GM12878 (cell line): ENCODE data around the gene TLE2. TPM values are rescaled to one million over a fixed set of nuclear protein-coding genes. Genes with fewer than 3 reads are reported as not detected.

ENCODE experiments used
- ATAC-seq: fragments of 200-7000 bp; cut with Tn5 transposase; 3 replicates; pipeline ENCODE4 v1.9.1; 2020; ENCODE audit warnings: mild to moderate bottlenecking, moderate library complexity
- BruUV-seq: library from RNA; stranded (reverse); fragments of 400-500 nt; replicated peaks from 2 replicates; lab custom pipeline; 2021; lab: Mats Ljungman, UMichigan
- CTCF ChIA-PET: fragments of 300-600 bp; sonication (Branson Sonifier 250); formaldehyde crosslinking; extraction: SDS; loops from one replicate; lab custom pipeline; 2021; ENCODE audit warnings: inconsistent platforms; lab: Yijun Ruan, JAX
- POLR2A ChIA-PET: fragments of 350-600 bp; formaldehyde crosslinking; extraction: SDS; loops from one replicate; lab custom pipeline; 2021; ENCODE audit warnings: inconsistent platforms; lab: Charles Lee
- RAD21 ChIA-PET: fragments of 300-600 bp; sonication (Branson Sonifier 250); formaldehyde crosslinking; loops from one replicate; lab custom pipeline; 2023; ENCODE audit warnings: antibody characterized with exemption; ENCODE audit not compliant: unreplicated experiment; lab: Charles Lee
- SMC1A ChIA-PET: fragments of 300-600 bp; sonication (Branson Sonifier 250); formaldehyde crosslinking; loops from one replicate; lab custom pipeline; 2023; ENCODE audit not compliant: unreplicated experiment, uncharacterized antibody; lab: Charles Lee
- DNase-seq: peaks from one replicate; pipeline ENCODE4 v3.0.0-alpha.2; 2011; ENCODE audit warnings: low read depth, low spot score
- FAIRE-seq: peaks from 3 replicates; lab custom pipeline; 2011; peaks lifted over from hg19 to GRCh38; lab: Jason Lieb, UNC
- H2AFZ ChIP-seq: 2 replicates; pipeline ENCODE4 v1.6.0; 2011; ENCODE audit warnings: low read depth, low read length, control low read depth; ENCODE audit not compliant: control insufficient read depth
- H3K27ac ChIP-seq: 2 replicates; pipeline ENCODE4 v1.5.1; 2011; ENCODE audit warnings: control low read depth; ENCODE audit not compliant: control insufficient read depth, insufficient read depth
- H3K27me3 ChIP-seq, 2 experiments: replicated peaks in 1 of 2; 2 replicates each; pipeline versions ENCODE4 v1.6.0 to v1.6.1; 2011; ENCODE audit warnings: low read length in 1 of 2; ENCODE audit not compliant: control insufficient read depth in 2 of 2, insufficient read depth in 2 of 2
- H3K36me3 ChIP-seq, 2 experiments: 2 replicates each; pipeline ENCODE4 v1.5.1; 2011; ENCODE audit warnings: low read length in 1 of 2; ENCODE audit not compliant: control insufficient read depth in 2 of 2, insufficient read depth in 2 of 2
- H3K4me1 ChIP-seq: 2 replicates; pipeline ENCODE4 v1.6.1; 2011; ENCODE audit warnings: mild to moderate bottlenecking, low read length, moderate library complexity, mixed read lengths; ENCODE audit not compliant: control insufficient read depth, insufficient read depth
- H3K4me2 ChIP-seq: 2 replicates; pipeline ENCODE4 v1.6.0; 2011; ENCODE audit warnings: control low read depth; ENCODE audit not compliant: control insufficient read depth, insufficient read depth
- H3K4me3 ChIP-seq: fragments of 200-600 bp; sonication (generic); 2 replicates; pipeline ENCODE4 v1.5.1; 2016
- H3K79me2 ChIP-seq: 2 replicates; pipeline ENCODE4 v1.6.0; 2011; ENCODE audit warnings: low read length; ENCODE audit not compliant: control insufficient read depth, insufficient read depth
- H3K9ac ChIP-seq: 2 replicates; pipeline ENCODE4 v1.8.0; 2011; ENCODE audit warnings: low read length, control low read depth, mixed read lengths; ENCODE audit not compliant: control insufficient read depth, insufficient read depth
- H3K9me3 ChIP-seq: replicated peaks from 3 replicates; pipeline ENCODE4 v1.5.1; 2011; ENCODE audit warnings: mild to moderate bottlenecking, low read length; ENCODE audit not compliant: control insufficient read depth, insufficient read depth
- H4K20me1 ChIP-seq: 2 replicates; pipeline ENCODE4 v1.6.0; 2011; ENCODE audit not compliant: control insufficient read depth, insufficient read depth
- ATF3 ChIP-seq: IDR thresholded peaks from 2 replicates; pipeline ENCODE4 v1.6.1; 2011; ENCODE audit warnings: low read depth, mild to moderate bottlenecking, low read length, moderate library complexity, borderline replicate concordance; ENCODE audit errors: extremely low read depth
- ATF7 ChIP-seq: fragments of 450-650 bp; IDR thresholded peaks from 2 replicates; pipeline ENCODE4 v1.6.1; 2016; ENCODE audit warnings: low read depth, mild to moderate bottlenecking
- CEBPB ChIP-seq, 2 experiments: fragments of 150-350 bp in 1 of 2; IDR thresholded peaks; 2 replicates each; pipeline ENCODE4 v1.6.1; 2012 to 2014; ENCODE audit warnings: low read depth in 2 of 2, low read length in 2 of 2, borderline replicate concordance in 1 of 2, inconsistent platforms in 1 of 2
- JUND ChIP-seq: IDR thresholded peaks from 2 replicates; pipeline ENCODE4 v1.6.1; 2012; ENCODE audit warnings: low read depth, mild to moderate bottlenecking, low read length, improper control_type of control experiment, moderate library complexity
- NFYA ChIP-seq: IDR thresholded peaks from 2 replicates; pipeline ENCODE4 v1.6.1; 2011; ENCODE audit warnings: low read depth, mild to moderate bottlenecking, low read length, improper control_type of control experiment, borderline replicate concordance
- NFYB ChIP-seq: IDR thresholded peaks from 2 replicates; pipeline ENCODE4 v1.6.1; 2011; ENCODE audit warnings: low read depth, mild to moderate bottlenecking, low read length, improper control_type of control experiment, moderate library complexity; ENCODE audit not compliant: insufficient read depth
- POLR2AphosphoS5 ChIP-seq: IDR thresholded peaks from 2 replicates; pipeline ENCODE4 v1.6.1; 2011; ENCODE audit warnings: mild to moderate bottlenecking, low read length, inconsistent platforms
- PRDM15 ChIP-seq: fragments of 450-650 bp; formaldehyde crosslinking; IDR thresholded peaks from 2 replicates; pipeline ENCODE4 v1.4.0; 2020; ENCODE audit warnings: mild to moderate bottlenecking, moderate library complexity
- SIN3A ChIP-seq: IDR thresholded peaks from 2 replicates; pipeline ENCODE4 v1.6.1; 2012; ENCODE audit warnings: low read depth, low read length, improper control_type of control experiment
- USF1 ChIP-seq: IDR thresholded peaks from 2 replicates; pipeline ENCODE4 v1.6.1; 2011; ENCODE audit warnings: borderline replicate concordance, low read depth, mild to moderate bottlenecking, moderate library complexity, mixed read lengths, low read length; ENCODE audit not compliant: insufficient read depth; ENCODE audit errors: extremely low read length
- ZNF24 ChIP-seq: fragments of 450-650 bp; IDR thresholded peaks from 2 replicates; pipeline ENCODE4 v1.6.1; 2017; ENCODE audit warnings: antibody characterized with exemption, mild to moderate bottlenecking
- ZNF622 ChIP-seq: fragments of 450-650 bp; IDR thresholded peaks from 2 replicates; pipeline ENCODE4 v1.6.1; 2017; ENCODE audit warnings: mild to moderate bottlenecking, inconsistent platforms
- WGBS: methylation state at CpG from one replicate; pipeline ENCODE4 v1.1.6; 2016; ENCODE audit warnings: low lambda C conversion rate; ENCODE audit not compliant: insufficient replicate concordance, insufficient coverage; ENCODE audit errors: missing lambda C conversion rate; 5-methylcytosine and 5-hydroxymethylcytosine counted together
- in situ Hi-C: fragments of 300-500 bp; cut with MboI; formaldehyde crosslinking; loops from 9 replicates; pipeline ENCODE4 v1.14.3; 2018; ENCODE audit warnings: mixed read lengths
- intact Hi-C: fragments of 100-400 bp; cut with micrococcal nuclease; formaldehyde crosslinking; loops from one replicate; pipeline ENCODE4 v1.14.2; 2022; ENCODE audit not compliant: unreplicated experiment
- polyA plus RNA-seq, 11 experiments: library from polyadenylated mRNA; depleted of rRNA in 4 of 11; unstranded in 6 of 11; stranded (reverse) in 5 of 11; fragments of >200 nt; fragmentation: Nextera tagmentation in 4 of 11; fragmentation: Illumina TruSeq in 1 of 11; extraction: Ambion mirVana in 4 of 11; extraction: Trizol in 1 of 11; gene quantifications; 1 replicate in 1 of 11; 2 replicates in 10 of 11; pipeline versions ENCODE4 v1.2.1 to v1.2.3, GENCODE V29; 2011 to 2016; ENCODE audit warnings: inconsistent platforms in 2 of 11, missing spikeins in 2 of 11, low read depth in 1 of 11
- total RNA-seq, 4 experiments: library from RNA; depleted of rRNA in 3 of 4; stranded (reverse); fragments of >200 nt in 3 of 4; fragmentation: Illumina TruSeq in 1 of 4; extraction: Trizol in 1 of 4; gene quantifications; 2 replicates each; pipeline versions ENCODE4 v1.2.1 to v1.2.3, GENCODE V29; 2013 to 2021

TLE2 gene
- total and polyA plus RNA-seq, 10 of the 15 experiments (the other 5 are each of a cell fraction or from before 2014, with no cell fraction given), result 0.05 to 0.21 (median 0.11) TPM; not detected in 5

GRCh38 chr19:3061182-3062161, 32.4 kb upstream of the TLE2 start (continued):
- TF ChIP-seq PRDM15 (CRISPR knock-in tag) (no peak), ATF7 (0 out of 2 replicates have a peak, but pooled peaks have one; percentile 29)

- RAD21 ChIA-PET, result interaction anchor here (0.6 to 3.0 kb wide), 3 partner anchors 13 to 105 kb away, joined by 3 to 13 read pairs (median 6); no protein-coding TSS in a partner anchor
- 0% methylated on average over 4 of the region's 4 CpGs for WGBS
- SMC1A ChIA-PET, result interaction anchor here (1.3 to 1.7 kb wide), 3 partner anchors 8 to 25 kb away, joined by 3 to 8 read pairs (median 4); no protein-coding TSS in a partner anchor
- Histone ChIP-seq H3K9me3 (no peaks in the 10 kb centered on the region), H3K4me1 (peaks cover 27% of the 10 kb centered on the region), H3K36me3 (peaks cover 11 to 14% of the 10 kb centered on the region in 2 experiments; a peak in 3 of 4 replicates), H3K79me2 (peaks cover 29% of the 10 kb centered on the region), H3K27me3 (no peaks in the 10 kb centered on the region), H4K20me1 (peaks cover 11% of the 10 kb centered on the region; the same call in 1 of the 2 replicates), H3K9ac (peak overlapping the region; percentile 95), H3K27ac (peak overlapping the region; percentile 87), H2AFZ (no peak overlapping the region), H3K4me3 (peak overlapping the region; percentile 88), H3K4me2 (peak overlapping the region; percentile 82)
- intact Hi-C loops, result no loop called here
- POLR2A ChIA-PET, result interaction anchor here (1.0 to 2.0 kb wide), 2 partner anchors 9 to 25 kb away, joined by 4 to 13 read pairs; no protein-coding TSS in a partner anchor
- DNase-seq, result no peak
- CTCF ChIA-PET, result interaction anchor here (0.5 to 2.2 kb wide), 7 partner anchors 8 to 479 kb away, joined by 3 to 11 read pairs (median 4); no protein-coding TSS in a partner anchor
- no TSS peak for BruUV-seq
- in situ Hi-C loops, result no loop called here
- FAIRE-seq, result no peak
- no peak for ATAC-seq
- TF ChIP-seq ZNF622, result no peak
- no peak for TF ChIP-seq CEBPB (IDR thresholded peaks at IDR 0.05; ENCODE audit: borderline replicate concordance in 1 of 2, low read depth in 2 of 2, low read length in 2 of 2)
- no peak for TF ChIP-seq POLR2AphosphoS5
- no peak for TF ChIP-seq USF1
- TF ChIP-seq ZNF24, result no peak
- no peak for TF ChIP-seq NFYA
- no peak for TF ChIP-seq SIN3A
- no peak for TF ChIP-seq ATF3
- TF ChIP-seq JUND, result no peak
- TF ChIP-seq NFYB, result no peak
Measured at GRCh38 chr19:3060857-3061181, 31.7 kb upstream of the TLE2 start.
